Measurements from ENCODE around the gene PTMA.
"Not testable (repeated sequence)": the region's sequence is repeated elsewhere in the genome, so short reads cannot be mapped to it uniquely, and the experiment has no call there.

Gene PTMA

DNA sequence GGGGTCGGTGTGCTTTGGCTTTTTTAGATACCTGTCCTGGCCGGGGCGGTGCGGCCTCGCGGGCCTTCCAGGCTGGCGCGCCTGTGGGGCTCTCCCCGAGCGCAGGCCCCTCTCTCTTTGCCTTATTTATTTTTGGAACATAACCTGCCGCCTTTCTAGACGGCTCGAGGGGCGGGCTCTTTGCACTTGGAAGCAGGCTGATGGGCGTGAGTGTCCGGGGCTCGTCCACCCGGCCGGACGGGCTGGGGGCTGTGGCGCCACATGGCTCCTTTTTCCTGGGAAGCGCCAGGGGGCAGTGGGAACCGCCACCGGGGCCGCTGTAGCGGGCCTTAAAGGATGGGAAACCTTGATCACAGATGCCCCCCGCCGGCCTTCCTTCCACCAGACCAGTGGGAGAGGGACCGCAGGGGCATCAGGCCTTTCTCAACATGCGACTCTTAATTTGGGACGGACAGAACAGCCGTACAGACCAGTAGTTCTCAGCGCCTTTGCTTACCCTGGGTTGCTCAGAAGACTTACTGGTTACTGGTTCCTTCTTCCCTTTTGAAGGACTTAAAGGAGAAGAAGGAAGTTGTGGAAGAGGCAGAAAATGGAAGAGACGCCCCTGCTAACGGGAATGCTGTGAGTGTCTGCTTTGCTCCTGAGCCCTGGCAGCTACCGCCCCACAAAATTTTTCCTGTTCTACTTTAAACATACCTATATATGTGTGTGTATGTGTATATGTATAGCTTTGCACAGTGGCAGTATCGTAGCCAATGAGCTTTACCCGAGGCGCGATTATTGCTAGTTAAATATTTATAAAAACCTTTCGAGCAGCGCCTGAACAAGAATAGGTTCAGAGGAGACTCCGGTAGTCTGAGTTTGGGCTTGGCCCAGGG lies 2.7 kb downstream of the PTMA start:
- peak overlapping the region; percentile 100 for H3K9ac ChIP-seq (ENCODE audit: low read length)
- peak overlapping the region; percentile 99 for H3K27ac ChIP-seq (ENCODE audit: low read depth, low read length)
- H3K4me3 ChIP-seq (ENCODE audit: insufficient read depth, low read length, poor library complexity, severe bottlenecking): peak overlapping the region; percentile 99
- peaks cover 13% of the 10 kb centered on the region; the same call in 1 of the 2 replicates for H4K20me1 ChIP-seq (ENCODE audit: low read depth, low read length)
- H2AFZ ChIP-seq (ENCODE audit: low read depth, low read length, severe bottlenecking): no peak overlapping the region
- peaks cover 4% of the 10 kb centered on the region; the same call in 1 of the 2 replicates for H3K9me3 ChIP-seq (ENCODE audit: insufficient read depth, low read length)
- no peaks in the 10 kb centered on the region for H3K9me2 ChIP-seq (replicated peaks; ENCODE audit: insufficient read depth, low read length)
- TF ChIP-seq EZH2phosphoT487 (conservative IDR thresholded peaks at IDR 0.05; ENCODE audit: low read length): no peak
- TF ChIP-seq, protein P1, sequence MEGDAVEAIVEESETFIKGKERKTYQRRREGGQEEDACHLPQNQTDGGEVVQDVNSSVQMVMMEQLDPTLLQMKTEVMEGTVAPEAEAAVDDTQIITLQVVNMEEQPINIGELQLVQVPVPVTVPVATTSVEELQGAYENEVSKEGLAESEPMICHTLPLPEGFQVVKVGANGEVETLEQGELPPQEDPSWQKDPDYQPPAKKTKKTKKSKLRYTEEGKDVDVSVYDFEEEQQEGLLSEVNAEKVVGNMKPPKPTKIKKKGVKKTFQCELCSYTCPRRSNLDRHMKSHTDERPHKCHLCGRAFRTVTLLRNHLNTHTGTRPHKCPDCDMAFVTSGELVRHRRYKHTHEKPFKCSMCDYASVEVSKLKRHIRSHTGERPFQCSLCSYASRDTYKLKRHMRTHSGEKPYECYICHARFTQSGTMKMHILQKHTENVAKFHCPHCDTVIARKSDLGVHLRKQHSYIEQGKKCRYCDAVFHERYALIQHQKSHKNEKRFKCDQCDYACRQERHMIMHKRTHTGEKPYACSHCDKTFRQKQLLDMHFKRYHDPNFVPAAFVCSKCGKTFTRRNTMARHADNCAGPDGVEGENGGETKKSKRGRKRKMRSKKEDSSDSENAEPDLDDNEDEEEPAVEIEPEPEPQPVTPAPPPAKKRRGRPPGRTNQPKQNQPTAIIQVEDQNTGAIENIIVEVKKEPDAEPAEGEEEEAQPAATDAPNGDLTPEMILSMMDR (IDR thresholded peaks at IDR 0.05; ENCODE audit: insufficient read depth, low read length, poor library complexity, severe bottlenecking): no peak
- peak overlapping the region; percentile 87 for H3K4me2 ChIP-seq (ENCODE audit: low read depth, low read length, poor library complexity, severe bottlenecking)
- peaks cover 46% of the 10 kb centered on the region for H3K79me2 ChIP-seq (ENCODE audit: insufficient read depth, low read length)
- no peaks in the 10 kb centered on the region for H3K27me3 ChIP-seq (ENCODE audit: low read length)
- H3F3A ChIP-seq (ENCODE audit: insufficient read depth): peaks cover 53% of the 10 kb centered on the region
- peaks cover 42% of the 10 kb centered on the region for H3K36me3 ChIP-seq (ENCODE audit: low read length)

DNA sequence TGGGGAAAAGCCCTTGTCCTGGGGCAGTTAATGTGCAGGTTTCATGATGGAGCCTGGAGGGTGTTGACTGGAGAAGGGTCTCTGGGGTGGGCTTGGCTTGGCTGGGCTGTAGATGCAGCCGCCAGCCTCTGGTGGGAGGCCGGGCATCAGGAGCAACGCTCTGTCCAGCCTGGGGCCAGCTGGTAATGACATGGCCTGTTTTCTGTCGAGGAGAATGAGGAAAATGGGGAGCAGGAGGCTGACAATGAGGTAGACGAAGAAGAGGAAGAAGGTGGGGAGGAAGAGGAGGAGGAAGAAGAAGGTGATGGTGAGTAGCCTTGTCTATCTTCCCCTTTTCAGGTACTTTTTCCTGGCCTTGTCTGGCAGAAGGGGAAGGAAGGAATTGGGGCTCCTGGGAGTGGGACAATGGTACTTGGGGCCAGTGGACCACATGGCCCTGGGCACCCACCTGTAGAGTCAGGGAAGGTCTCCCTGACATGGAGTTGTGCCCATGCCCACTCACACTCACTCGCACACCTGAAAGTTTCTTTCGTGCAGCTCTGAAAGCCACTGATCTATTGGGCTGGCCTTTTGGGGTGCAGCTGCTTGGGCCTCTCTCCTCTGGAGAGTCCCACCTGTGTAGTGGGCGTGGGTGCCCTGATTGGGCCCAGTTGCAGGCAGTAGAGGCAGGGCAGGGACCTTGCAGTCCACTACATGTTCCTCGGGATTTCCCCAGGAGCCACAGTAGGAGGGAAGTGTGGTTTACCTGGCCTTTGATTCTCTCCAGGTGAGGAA lies 3.5 kb downstream of the PTMA start:
- no peaks in the 10 kb centered on the region for H3K9me2 ChIP-seq (replicated peaks; ENCODE audit: insufficient read depth, low read length)
- H3K4me3 ChIP-seq (ENCODE audit: insufficient read depth, low read length, poor library complexity, severe bottlenecking): peak overlapping the region; percentile 99
- no peaks in the 10 kb centered on the region for H3K27me3 ChIP-seq (ENCODE audit: low read length)
- H3F3A ChIP-seq (ENCODE audit: insufficient read depth): peaks cover 60% of the 10 kb centered on the region
- H3K9me3 ChIP-seq (ENCODE audit: insufficient read depth, low read length): peaks cover 4% of the 10 kb centered on the region; the same call in 1 of the 2 replicates
- H3K4me2 ChIP-seq (ENCODE audit: low read depth, low read length, poor library complexity, severe bottlenecking): peak overlapping the region; percentile 87
- peak overlapping the region; percentile 100 for H3K9ac ChIP-seq (ENCODE audit: low read length)
- no peak overlapping the region for H2AFZ ChIP-seq (ENCODE audit: low read depth, low read length, severe bottlenecking)
- H3K36me3 ChIP-seq (ENCODE audit: low read length): peaks cover 42% of the 10 kb centered on the region
- H3K27ac ChIP-seq (ENCODE audit: low read depth, low read length): peak overlapping the region; percentile 99
- TF ChIP-seq EZH2phosphoT487 (conservative IDR thresholded peaks at IDR 0.05; ENCODE audit: low read length): no peak
- TF ChIP-seq, protein P1 (IDR thresholded peaks at IDR 0.05; ENCODE audit: insufficient read depth, low read length, poor library complexity, severe bottlenecking): no peak
- peaks cover 44% of the 10 kb centered on the region for H3K79me2 ChIP-seq (ENCODE audit: insufficient read depth, low read length)
- H4K20me1 ChIP-seq (ENCODE audit: low read depth, low read length): peaks cover 13% of the 10 kb centered on the region; the same call in 1 of the 2 replicates

DNA sequence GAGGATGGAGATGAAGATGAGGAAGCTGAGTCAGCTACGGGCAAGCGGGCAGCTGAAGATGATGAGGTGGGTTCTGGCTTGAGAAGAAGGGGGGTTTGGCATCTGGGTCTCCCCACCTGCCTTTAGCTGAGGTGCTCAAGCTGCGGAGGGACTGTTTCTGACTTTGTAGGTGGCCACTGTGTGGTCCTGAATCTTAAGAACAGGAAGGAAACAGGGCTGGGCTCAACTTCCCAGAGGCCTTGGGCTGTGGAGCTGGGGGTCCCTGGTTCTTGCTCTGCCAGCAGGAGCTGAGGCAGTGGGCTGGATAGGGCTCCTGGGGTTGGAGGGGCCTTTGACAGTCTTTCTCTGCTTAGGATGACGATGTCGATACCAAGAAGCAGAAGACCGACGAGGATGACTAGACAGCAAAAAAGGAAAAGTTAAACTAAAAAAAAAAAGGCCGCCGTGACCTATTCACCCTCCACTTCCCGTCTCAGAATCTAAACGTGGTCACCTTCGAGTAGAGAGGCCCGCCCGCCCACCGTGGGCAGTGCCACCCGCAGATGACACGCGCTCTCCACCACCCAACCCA lies 4.2 kb downstream of the PTMA start:
- H3K9ac ChIP-seq (ENCODE audit: low read length): peak overlapping the region; percentile 100
- not testable (repeated sequence) for H3K9me2 ChIP-seq (replicated peaks; ENCODE audit: insufficient read depth, low read length); H3K27me3 ChIP-seq (ENCODE audit: low read length); H3K9me3 ChIP-seq (ENCODE audit: insufficient read depth, low read length); H2AFZ ChIP-seq (ENCODE audit: low read depth, low read length, severe bottlenecking)
- peak overlapping the region; percentile 87 for H3K4me2 ChIP-seq (ENCODE audit: low read depth, low read length, poor library complexity, severe bottlenecking)
- H3F3A ChIP-seq (ENCODE audit: insufficient read depth): peaks cover 63% of the 10 kb centered on the region
- peaks cover 42% of the 10 kb centered on the region for H3K36me3 ChIP-seq (ENCODE audit: low read length)
- peaks cover 44% of the 10 kb centered on the region for H3K79me2 ChIP-seq (ENCODE audit: insufficient read depth, low read length)
- peak overlapping the region; percentile 99 for H3K27ac ChIP-seq (ENCODE audit: low read depth, low read length)
- H3K4me3 ChIP-seq (ENCODE audit: insufficient read depth, low read length, poor library complexity, severe bottlenecking): peak overlapping the region; percentile 99
- peaks cover 13% of the 10 kb centered on the region; the same call in 1 of the 2 replicates for H4K20me1 ChIP-seq (ENCODE audit: low read depth, low read length)

DNA sequence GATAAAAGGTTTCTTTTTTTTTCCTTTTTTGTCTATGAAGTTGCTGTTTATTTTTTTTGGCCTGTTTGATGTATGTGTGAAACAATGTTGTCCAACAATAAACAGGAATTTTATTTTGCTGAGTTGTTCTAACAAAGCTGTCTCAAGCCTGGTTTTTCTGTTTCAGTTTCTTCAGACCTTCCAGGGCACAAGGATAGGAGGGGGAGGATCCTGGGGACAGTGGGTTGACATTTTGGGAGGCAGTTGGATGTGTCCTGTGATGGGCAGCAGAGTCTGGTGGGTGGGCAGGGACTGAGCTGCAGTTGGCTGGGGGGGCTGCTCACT lies 5.0 kb downstream of the PTMA start:
- not testable (repeated sequence) for H3K9ac ChIP-seq (ENCODE audit: low read length); H3K4me2 ChIP-seq (ENCODE audit: low read depth, low read length, poor library complexity, severe bottlenecking); H3K9me2 ChIP-seq (replicated peaks; ENCODE audit: insufficient read depth, low read length); H3K4me3 ChIP-seq (ENCODE audit: insufficient read depth, low read length, poor library complexity, severe bottlenecking); H3K27me3 ChIP-seq (ENCODE audit: low read length); H3K9me3 ChIP-seq (ENCODE audit: insufficient read depth, low read length); H2AFZ ChIP-seq (ENCODE audit: low read depth, low read length, severe bottlenecking)
- Histone ChIP-seq H3K79me2 (ENCODE audit: insufficient read depth, low read length) (peaks cover 43% of the 10 kb centered on the region), H3K27ac (ENCODE audit: low read depth, low read length) (peak overlapping the region; percentile 76), H3K36me3 (ENCODE audit: low read length) (peaks cover 42% of the 10 kb centered on the region), H4K20me1 (ENCODE audit: low read depth, low read length) (peaks cover 13% of the 10 kb centered on the region; the same call in 1 of the 2 replicates), H3F3A (ENCODE audit: insufficient read depth) (peaks cover 63% of the 10 kb centered on the region)
